ENCODE measurements around the gene ZFR.
"Not testable (repeated sequence)": the region's sequence is repeated elsewhere in the genome, so short reads cannot be mapped to it uniquely, and the experiment has no call there.

Gene ZFR

GRCh38 chr5:32321787-32322186 is 122.8 kb downstream of the ZFR start:
- H3K4me1 ChIP-seq (ENCODE audit: control insufficient read depth, insufficient read depth, low read length); H3K27me3 ChIP-seq (ENCODE audit: control insufficient read depth in 1 of 2, insufficient read depth in 2 of 2, low read length in 2 of 2); H3K4me3 ChIP-seq (ENCODE audit: low read length in 2 of 2); H3K27ac ChIP-seq (ENCODE audit: low read length); H3K9me3 ChIP-seq (ENCODE audit: control insufficient read depth in 2 of 2, low read length in 2 of 2); H3K9ac ChIP-seq (ENCODE audit: low read length in 2 of 2); H3K36me3 ChIP-seq (ENCODE audit: control insufficient read depth in 2 of 2, insufficient read depth in 2 of 2, low read length in 2 of 2): not testable (repeated sequence)

DNA sequence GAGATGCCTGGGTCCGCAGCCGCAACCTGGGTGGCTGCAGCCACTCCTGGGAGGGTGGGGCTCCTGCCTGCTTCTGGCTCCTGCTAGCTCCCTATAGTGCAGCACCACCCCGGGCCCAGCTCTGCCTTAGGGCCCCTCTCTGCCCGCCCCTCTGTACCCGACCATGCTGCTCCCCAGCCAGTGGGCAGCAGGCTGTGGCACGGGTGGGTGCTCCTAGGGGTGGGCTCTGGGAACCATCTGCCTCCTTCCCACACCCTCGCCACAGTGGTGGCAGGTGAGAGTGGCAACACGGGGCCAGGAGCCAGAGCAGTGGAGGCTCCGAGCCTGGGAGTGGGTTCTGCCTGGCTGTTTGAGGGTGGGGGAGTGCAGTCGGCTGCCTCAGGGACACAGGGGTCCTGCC is 124.0 kb downstream of the ZFR start:
- no peak overlapping the region for H3K4me3 ChIP-seq (ENCODE audit: low read length in 2 of 2)
- H3K36me3 ChIP-seq (ENCODE audit: control insufficient read depth in 2 of 2, insufficient read depth in 2 of 2, low read length in 2 of 2) = no peaks in the 10 kb centered on the region

GRCh38 chr5:32319926-32320543 is 124.5 kb downstream of the ZFR start:
- Histone ChIP-seq H3K9me3 (ENCODE audit: control insufficient read depth in 2 of 2, low read length in 2 of 2) (no peaks in the 10 kb centered on the region), H3K4me1 (ENCODE audit: control insufficient read depth, insufficient read depth, low read length) (no peaks in the 10 kb centered on the region), H3K27me3 (ENCODE audit: control insufficient read depth in 1 of 2, insufficient read depth in 2 of 2, low read length in 2 of 2) (no peaks in the 10 kb centered on the region), H3K4me3 (ENCODE audit: low read length in 2 of 2) (no peak overlapping the region), H3K9ac (ENCODE audit: low read length in 2 of 2) (no peak overlapping the region), H3K27ac (ENCODE audit: low read length) (no peak overlapping the region), H3K36me3 (ENCODE audit: control insufficient read depth in 2 of 2, insufficient read depth in 2 of 2, low read length in 2 of 2) (no peaks in the 10 kb centered on the region)

More for the DNA sequence above, 124.0 kb downstream of the ZFR start:
- Histone ChIP-seq H3K9ac (ENCODE audit: low read length in 2 of 2) (no peak overlapping the region), H3K4me1 (ENCODE audit: control insufficient read depth, insufficient read depth, low read length) (no peaks in the 10 kb centered on the region), H3K27me3 (ENCODE audit: control insufficient read depth in 1 of 2, insufficient read depth in 2 of 2, low read length in 2 of 2) (no peaks in the 10 kb centered on the region), H3K9me3 (ENCODE audit: control insufficient read depth in 2 of 2, low read length in 2 of 2) (no peaks in the 10 kb centered on the region), H3K27ac (ENCODE audit: low read length) (no peak overlapping the region)

GRCh38 chr5:32319392-32319791 is 125.1 kb downstream of the ZFR start:
- Histone ChIP-seq H3K27me3 (ENCODE audit: control insufficient read depth in 1 of 2, insufficient read depth in 2 of 2, low read length in 2 of 2) (no peaks in the 10 kb centered on the region), H3K9me3 (ENCODE audit: control insufficient read depth in 2 of 2, low read length in 2 of 2) (no peaks in the 10 kb centered on the region), H3K4me3 (ENCODE audit: low read length in 2 of 2) (no peak overlapping the region), H3K36me3 (ENCODE audit: control insufficient read depth in 2 of 2, insufficient read depth in 2 of 2, low read length in 2 of 2) (no peaks in the 10 kb centered on the region), H3K4me1 (ENCODE audit: control insufficient read depth, insufficient read depth, low read length) (no peaks in the 10 kb centered on the region), H3K9ac (ENCODE audit: low read length in 2 of 2) (no peak overlapping the region), H3K27ac (ENCODE audit: low read length) (no peak overlapping the region)

- no peaks in the 10 kb centered on the region for H3K36me3 ChIP-seq (ENCODE audit: control insufficient read depth in 2 of 2, insufficient read depth in 2 of 2, low read length in 2 of 2)
- no peak overlapping the region for H3K9ac ChIP-seq (ENCODE audit: low read length in 2 of 2)
- H3K4me3 ChIP-seq (ENCODE audit: low read length in 2 of 2) = no peak overlapping the region
- no peak overlapping the region for H3K27ac ChIP-seq (ENCODE audit: low read length)
- H3K9me3 ChIP-seq (ENCODE audit: control insufficient read depth in 2 of 2, low read length in 2 of 2) = no peaks in the 10 kb centered on the region
- H3K4me1 ChIP-seq (ENCODE audit: control insufficient read depth, insufficient read depth, low read length) = peaks cover under 1% of the 10 kb centered on the region
- no peaks in the 10 kb centered on the region for H3K27me3 ChIP-seq (ENCODE audit: control insufficient read depth in 1 of 2, insufficient read depth in 2 of 2, low read length in 2 of 2)
These were observed 127.5 kb downstream of the ZFR start for GRCh38 chr5:32317041-32317440.

DNA sequence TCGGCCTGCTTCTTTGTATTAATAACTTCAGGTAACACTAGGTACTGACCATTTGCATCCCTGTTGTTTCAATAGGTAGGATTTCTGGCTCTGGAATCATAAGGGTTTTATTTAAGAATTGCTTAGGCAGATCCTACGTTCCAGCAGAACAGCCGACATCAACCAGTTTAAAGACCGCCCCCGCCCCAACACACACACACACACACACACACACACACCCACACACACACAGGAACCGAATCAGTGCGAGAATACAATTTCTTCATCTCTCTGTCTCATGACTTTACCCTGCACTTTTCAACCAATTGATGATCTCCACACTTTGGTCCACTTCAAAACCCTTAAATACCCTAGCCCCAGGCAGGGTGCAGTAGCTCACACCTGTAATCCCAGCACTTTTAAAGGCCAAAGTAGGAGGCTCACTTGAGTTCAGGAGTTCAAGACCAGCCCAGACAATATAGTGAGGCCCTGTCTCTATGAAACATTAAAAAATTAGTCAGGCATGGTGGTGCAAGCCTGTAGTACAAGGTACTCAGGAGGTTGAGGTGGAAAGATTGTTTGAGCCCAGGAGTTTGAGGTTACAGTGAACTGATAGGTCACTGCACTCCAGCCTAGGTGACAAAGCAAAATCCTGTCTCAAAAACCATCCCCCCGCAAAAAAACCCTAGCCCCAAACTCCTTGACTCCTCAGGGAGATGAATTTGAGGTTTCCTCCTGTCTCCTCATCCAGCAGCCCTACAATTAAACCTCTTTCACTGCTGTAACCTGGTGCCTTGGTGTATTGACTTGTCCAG is 129.1 kb downstream of the ZFR start:
- Histone ChIP-seq H3K27me3 (ENCODE audit: control insufficient read depth in 1 of 2, insufficient read depth in 2 of 2, low read length in 2 of 2) (no peaks in the 10 kb centered on the region), H3K9me3 (ENCODE audit: control insufficient read depth in 2 of 2, low read length in 2 of 2) (no peaks in the 10 kb centered on the region), H3K36me3 (ENCODE audit: control insufficient read depth in 2 of 2, insufficient read depth in 2 of 2, low read length in 2 of 2) (no peaks in the 10 kb centered on the region), H3K4me3 (ENCODE audit: low read length in 2 of 2) (no peak overlapping the region), H3K9ac (ENCODE audit: low read length in 2 of 2) (no peak overlapping the region), H3K4me1 (ENCODE audit: control insufficient read depth, insufficient read depth, low read length) (peaks cover 13% of the 10 kb centered on the region), H3K27ac (ENCODE audit: low read length) (no peak overlapping the region)

DNA sequence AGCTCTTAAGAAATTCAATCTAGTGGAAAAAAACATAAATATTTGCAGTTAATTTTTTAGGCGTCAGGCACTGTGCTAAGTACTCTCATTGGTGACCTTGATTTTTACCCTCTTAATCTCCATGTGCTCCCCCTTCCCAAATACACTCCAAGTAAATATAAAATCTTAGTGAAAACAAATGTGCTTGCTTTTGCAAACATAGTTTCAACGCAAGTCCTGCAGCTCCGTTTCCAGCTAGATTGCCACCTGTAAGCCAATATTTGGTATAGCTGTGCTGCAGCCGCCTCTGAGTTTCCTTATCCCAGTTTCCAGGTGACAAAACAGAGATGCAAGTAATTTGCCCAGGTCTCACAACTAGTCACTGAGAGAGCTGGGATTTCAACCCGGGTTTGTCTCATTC is 129.9 kb downstream of the ZFR start:
- Histone ChIP-seq H3K27ac (ENCODE audit: low read length) (no peak overlapping the region), H3K9me3 (ENCODE audit: control insufficient read depth in 2 of 2, low read length in 2 of 2) (no peaks in the 10 kb centered on the region), H3K9ac (ENCODE audit: low read length in 2 of 2) (no peak overlapping the region), H3K27me3 (ENCODE audit: control insufficient read depth in 1 of 2, insufficient read depth in 2 of 2, low read length in 2 of 2) (no peaks in the 10 kb centered on the region), H3K4me1 (ENCODE audit: control insufficient read depth, insufficient read depth, low read length) (peaks cover 15% of the 10 kb centered on the region), H3K36me3 (ENCODE audit: control insufficient read depth in 2 of 2, insufficient read depth in 2 of 2, low read length in 2 of 2) (no peaks in the 10 kb centered on the region), H3K4me3 (ENCODE audit: low read length in 2 of 2) (no peak overlapping the region)

GRCh38 chr5:32314152-32314488 is 130.4 kb downstream of the ZFR start:
- H3K9ac ChIP-seq (ENCODE audit: low read length in 2 of 2); H3K9me3 ChIP-seq (ENCODE audit: control insufficient read depth in 2 of 2, low read length in 2 of 2); H3K36me3 ChIP-seq (ENCODE audit: control insufficient read depth in 2 of 2, insufficient read depth in 2 of 2, low read length in 2 of 2); H3K27me3 ChIP-seq (ENCODE audit: control insufficient read depth in 1 of 2, insufficient read depth in 2 of 2, low read length in 2 of 2); H3K27ac ChIP-seq (ENCODE audit: low read length); H3K4me3 ChIP-seq (ENCODE audit: low read length in 2 of 2): not testable (repeated sequence)
- H3K4me1 ChIP-seq (ENCODE audit: control insufficient read depth, insufficient read depth, low read length) = peaks cover 15% of the 10 kb centered on the region

DNA sequence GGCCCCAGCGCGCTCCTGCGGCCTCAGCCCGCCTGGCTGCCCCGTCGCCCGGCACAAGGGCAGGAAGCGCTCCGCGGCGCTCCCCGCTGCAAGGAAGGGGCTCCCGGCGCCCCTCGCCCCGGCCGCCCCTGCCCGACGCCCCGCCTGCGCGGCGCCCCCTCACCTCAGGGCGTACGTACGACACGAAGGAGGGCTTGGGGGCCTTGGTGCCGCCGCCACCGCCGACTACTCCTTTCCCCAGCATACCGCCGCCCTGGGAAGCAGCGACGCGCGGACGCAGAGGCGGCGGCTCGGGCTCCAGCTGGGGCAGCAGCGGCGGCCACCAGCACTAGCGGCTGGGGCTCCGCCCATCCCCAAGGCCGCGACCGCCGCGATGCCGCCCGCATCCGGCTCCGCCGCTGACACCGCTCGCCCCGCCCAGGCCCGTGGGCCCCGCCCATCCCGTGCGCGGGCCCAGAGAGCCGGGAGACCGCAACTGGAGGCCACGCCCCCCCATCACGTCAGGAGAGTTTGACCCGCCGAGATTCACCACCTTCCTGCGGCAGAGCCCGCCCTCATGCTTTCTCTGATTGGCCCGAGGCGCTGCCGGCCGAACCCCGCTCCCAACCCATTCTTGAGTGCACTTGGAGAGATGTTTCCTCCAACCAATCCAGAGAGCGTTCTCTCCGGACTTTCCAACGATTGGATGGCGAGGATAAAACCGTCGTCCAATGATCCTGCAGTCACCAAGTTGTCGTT is 131.8 kb downstream of the ZFR start, which contains the start of gene MTMR12:
MTMR12 (minus strand) TSS at position 345 of the 738 bp plus-strand sequence; CDS start at position 244, 101 bp downstream.
- Histone ChIP-seq H3K9me3 (ENCODE audit: control insufficient read depth in 2 of 2, low read length in 2 of 2) (no peaks in the 10 kb centered on the region), H3K4me1 (ENCODE audit: control insufficient read depth, insufficient read depth, low read length) (peaks cover 17% of the 10 kb centered on the region), H3K4me3 (ENCODE audit: low read length in 2 of 2) (peak within 1 kb of the TSS; percentile 42 to 83), H3K36me3 (ENCODE audit: control insufficient read depth in 2 of 2, insufficient read depth in 2 of 2, low read length in 2 of 2) (no peaks in the 10 kb centered on the region), H3K9ac (ENCODE audit: low read length in 2 of 2) (peak within 1 kb of the TSS; percentile 87 to 89), H3K27me3 (ENCODE audit: control insufficient read depth in 1 of 2, insufficient read depth in 2 of 2, low read length in 2 of 2) (no peaks in the 10 kb centered on the region), H3K27ac (ENCODE audit: low read length) (peak within 1 kb of the TSS; percentile 91)

GRCh38 chr5:32312197-32312594 is 132.3 kb downstream of the ZFR start:
- Histone ChIP-seq H3K27ac (ENCODE audit: low read length) (peak overlapping the region; percentile 91), H3K9ac (ENCODE audit: low read length in 2 of 2) (peak overlapping the region; percentile 87 to 89), H3K36me3 (ENCODE audit: control insufficient read depth in 2 of 2, insufficient read depth in 2 of 2, low read length in 2 of 2) (no peaks in the 10 kb centered on the region), H3K9me3 (ENCODE audit: control insufficient read depth in 2 of 2, low read length in 2 of 2) (no peaks in the 10 kb centered on the region), H3K27me3 (ENCODE audit: control insufficient read depth in 1 of 2, insufficient read depth in 2 of 2, low read length in 2 of 2) (no peaks in the 10 kb centered on the region), H3K4me3 (ENCODE audit: low read length in 2 of 2) (peak overlapping the region; percentile 42 to 83), H3K4me1 (ENCODE audit: control insufficient read depth, insufficient read depth, low read length) (peaks cover 17% of the 10 kb centered on the region)

All from stomach smooth muscle (tissue), 2 donors.